HEK293 (cell line): ENCODE results near the gene PGM2.

Experiments used
- CTCF ChIA-PET: fragments of 350-600 bp; formaldehyde crosslinking; extraction: SDS; loops from one replicate; lab custom pipeline; 2021; ENCODE audit warnings: antibody characterized with exemption; lab: Yijun Ruan, JAX
- POLR2A ChIA-PET: fragments of 300-600 bp; formaldehyde crosslinking; extraction: SDS; loops from one replicate; lab custom pipeline; 2020; ENCODE audit warnings: antibody characterized with exemption, inconsistent platforms; lab: Yijun Ruan, JAX
- H3K27ac ChIP-seq: fragments of 200-500 bp; sonication (Bioruptor generic); 2 replicates; pipeline ENCODE4 v1.5.1; 2014; ENCODE audit warnings: low read depth, low read length, control low read depth, inconsistent platforms; ENCODE audit errors: extremely low read depth
- H3K36me3 ChIP-seq, 2 experiments: fragments of 200-500 bp in 1 of 2; sonication (Bioruptor generic) in 1 of 2; 1 replicate in 1 of 2; 2 replicates in 1 of 2; pipeline ENCODE4 v1.5.1; 2014 to 2017; ENCODE audit warnings: inconsistent platforms in 2 of 2, low read length in 2 of 2; ENCODE audit not compliant: control insufficient read depth in 2 of 2, insufficient read depth in 1 of 2
- H3K4me1 ChIP-seq: fragments of 200-500 bp; sonication (Bioruptor generic); 2 replicates; pipeline ENCODE4 v1.5.1; 2014; ENCODE audit warnings: mild to moderate bottlenecking, low read length, inconsistent platforms; ENCODE audit not compliant: control insufficient read depth, insufficient read depth
- H3K4me3 ChIP-seq: 2 replicates; pipeline ENCODE4 v1.5.1; 2011; ENCODE audit warnings: low read depth, mild to moderate bottlenecking, control low read depth, low read length, moderate library complexity
- H3K9me3 ChIP-seq: fragments of 200-500 bp; sonication (Bioruptor generic); 2 replicates; pipeline ENCODE4 v1.5.1; 2014; ENCODE audit warnings: low read depth, low read length, inconsistent platforms; ENCODE audit not compliant: control insufficient read depth, insufficient read depth
- IKZF3 ChIP-seq: fragments of 450-650 bp; IDR thresholded peaks from 2 replicates; pipeline ENCODE4 v1.5.0; 2018; ENCODE audit warnings: missing biosample characterization, mild to moderate bottlenecking, missing genetic modification characterization, moderate library complexity
- INSM2 ChIP-seq: fragments of 450-650 bp; formaldehyde crosslinking; IDR thresholded peaks from 2 replicates; pipeline ENCODE4 v1.5.1; 2016; ENCODE audit warnings: missing biosample characterization, missing genetic modification characterization
- PBX3 ChIP-seq: sonication (generic); formaldehyde crosslinking; IDR thresholded peaks from 2 replicates; pipeline ENCODE4 v1.8.1; 2022; ENCODE audit warnings: mild to moderate bottlenecking, moderate library complexity, missing genetic modification reagents
- RBAK ChIP-seq: fragments of 450-650 bp; formaldehyde crosslinking; IDR thresholded peaks from 2 replicates; pipeline ENCODE4 v1.5.1; 2016; ENCODE audit warnings: missing biosample characterization, missing genetic modification characterization
- SCRT1 ChIP-seq: fragments of 450-650 bp; formaldehyde crosslinking; IDR thresholded peaks from 2 replicates; pipeline ENCODE4 v1.5.1; 2016; ENCODE audit warnings: missing biosample characterization, missing genetic modification characterization, borderline replicate concordance
- SETDB1 ChIP-seq: IDR thresholded peaks from one replicate; pipeline ENCODE4 v1.6.1; 2017; ENCODE audit warnings: mild to moderate bottlenecking, low read length, moderate library complexity, mixed read lengths; ENCODE audit not compliant: insufficient read length
- ZBTB10 ChIP-seq: fragments of 450-650 bp; formaldehyde crosslinking; IDR thresholded peaks from 2 replicates; pipeline ENCODE4 v1.5.1; 2016; ENCODE audit warnings: missing biosample characterization, missing genetic modification characterization
- ZFP69B ChIP-seq: fragments of 450-650 bp; formaldehyde crosslinking; IDR thresholded peaks from 2 replicates; pipeline ENCODE4 v1.5.1; 2016; ENCODE audit warnings: missing biosample characterization, missing genetic modification characterization
- ZNF280D ChIP-seq: fragments of 450-650 bp; formaldehyde crosslinking; IDR thresholded peaks from 2 replicates; pipeline ENCODE4 v1.5.1; 2016; ENCODE audit warnings: missing biosample characterization, missing genetic modification characterization
- ZNF311 ChIP-seq: fragments of 450-650 bp; formaldehyde crosslinking; IDR thresholded peaks from 2 replicates; pipeline ENCODE4 v1.5.1; 2017; ENCODE audit warnings: missing biosample characterization, missing genetic modification characterization, borderline replicate concordance
- ZNF548 ChIP-seq: fragments of 450-650 bp; formaldehyde crosslinking; IDR thresholded peaks from 2 replicates; pipeline ENCODE4 v1.5.1; 2016; ENCODE audit warnings: missing biosample characterization, missing genetic modification characterization
- ZNF664 ChIP-seq: fragments of 450-650 bp; formaldehyde crosslinking; IDR thresholded peaks from 2 replicates; pipeline ENCODE4 v1.5.1; 2016; ENCODE audit warnings: missing biosample characterization, missing genetic modification characterization
- ZNF692 ChIP-seq: fragments of 450-650 bp; formaldehyde crosslinking; IDR thresholded peaks from 2 replicates; pipeline ENCODE4 v1.5.1; 2016; ENCODE audit warnings: missing biosample characterization, missing genetic modification characterization
- ZNF707 ChIP-seq: fragments of 450-650 bp; formaldehyde crosslinking; IDR thresholded peaks from 2 replicates; pipeline ENCODE4 v1.5.1; 2016; ENCODE audit warnings: missing biosample characterization, missing genetic modification characterization
- ZNF843 ChIP-seq: fragments of 450-650 bp; formaldehyde crosslinking; IDR thresholded peaks from 2 replicates; pipeline ENCODE4 v1.5.1; 2016; ENCODE audit warnings: missing biosample characterization, missing genetic modification characterization
- TF ChIP-seq, protein P1 (sequence below): fragments of 450-650 bp; IDR thresholded peaks from 2 replicates; pipeline ENCODE4 v1.5.1; 2018; ENCODE audit warnings: missing biosample characterization, mild to moderate bottlenecking, missing genetic modification characterization

Gene PGM2

GRCh38 chr4:37826295-37827029 lies at the start of gene PGM2 (continued):
- TF ChIP-seq ZNF280D (tag by site-specific recombination): no peak

DNA sequence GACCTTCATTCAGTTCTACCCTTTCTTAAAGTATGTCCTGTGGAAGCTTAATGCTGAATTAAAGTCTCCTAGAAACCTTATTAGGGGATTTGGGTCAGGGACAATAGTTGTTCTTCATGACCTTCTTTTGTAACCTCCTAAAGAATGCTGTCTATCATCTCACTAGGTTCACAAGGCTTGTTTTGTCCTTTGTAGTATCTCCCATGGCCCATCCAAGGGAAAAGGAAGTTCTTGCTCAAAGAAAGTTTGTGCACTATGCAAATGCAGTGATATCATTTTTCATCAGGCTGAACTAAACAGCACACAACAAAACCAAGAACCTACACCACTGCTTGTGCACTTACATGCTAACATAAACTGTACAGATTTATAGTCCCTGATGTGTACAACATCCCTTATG lies 46.6 kb upstream of the PGM2 start:
- POLR2A ChIA-PET: no interaction called here
- no peaks in the 10 kb centered on the region for H3K4me1 ChIP-seq
- CTCF ChIA-PET: interaction anchor here (0.7 kb wide), 1 partner anchor 177 kb away, joined by 5 read pairs; no protein-coding TSS in a partner anchor
- H3K36me3 ChIP-seq: no peaks in the 10 kb centered on the region
- no peak overlapping the region for H3K27ac ChIP-seq
- H3K4me3 ChIP-seq: no peak overlapping the region
- TF ChIP-seq ZBTB10 (tag by site-specific recombination): no peak
- TF ChIP-seq, protein P1, sequence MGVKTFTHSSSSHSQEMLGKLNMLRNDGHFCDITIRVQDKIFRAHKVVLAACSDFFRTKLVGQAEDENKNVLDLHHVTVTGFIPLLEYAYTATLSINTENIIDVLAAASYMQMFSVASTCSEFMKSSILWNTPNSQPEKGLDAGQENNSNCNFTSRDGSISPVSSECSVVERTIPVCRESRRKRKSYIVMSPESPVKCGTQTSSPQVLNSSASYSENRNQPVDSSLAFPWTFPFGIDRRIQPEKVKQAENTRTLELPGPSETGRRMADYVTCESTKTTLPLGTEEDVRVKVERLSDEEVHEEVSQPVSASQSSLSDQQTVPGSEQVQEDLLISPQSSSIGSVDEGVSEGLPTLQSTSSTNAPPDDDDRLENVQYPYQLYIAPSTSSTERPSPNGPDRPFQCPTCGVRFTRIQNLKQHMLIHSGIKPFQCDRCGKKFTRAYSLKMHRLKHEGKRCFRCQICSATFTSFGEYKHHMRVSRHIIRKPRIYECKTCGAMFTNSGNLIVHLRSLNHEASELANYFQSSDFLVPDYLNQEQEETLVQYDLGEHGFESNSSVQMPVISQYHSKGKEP: no peak
- TF ChIP-seq SCRT1 (tag by site-specific recombination): no peak
- no peak for TF ChIP-seq PBX3 (CRISPR knock-in tag)
- TF ChIP-seq SETDB1: no peak
- TF ChIP-seq INSM2: no peak
- TF ChIP-seq IKZF3: no peak
- no peak for TF ChIP-seq ZNF664 (tag by site-specific recombination)
- TF ChIP-seq ZNF692 (tag by site-specific recombination): no peak
- no peak for TF ChIP-seq ZNF843 (tag by site-specific recombination)
- TF ChIP-seq ZNF311 (tag by site-specific recombination): no peak
- no peak for TF ChIP-seq ZNF548 (tag by site-specific recombination)
- no peak for TF ChIP-seq RBAK
- TF ChIP-seq ZNF707: no peak
- no peak for TF ChIP-seq ZFP69B (tag by site-specific recombination)
- H3K9me3 ChIP-seq: no peaks in the 10 kb centered on the region
